GM19467 (cell line): ENCODE measurements around the gene HMCN2.

Source experiments
- ATAC-seq: cut with Tn5 transposase; IDR thresholded peaks from one replicate; pipeline ENCODE4 v1.9.1; 2021; ENCODE audit warnings: mild to moderate bottlenecking, moderate library complexity; ENCODE audit not compliant: unreplicated experiment

HMCN2 gene

DNA sequence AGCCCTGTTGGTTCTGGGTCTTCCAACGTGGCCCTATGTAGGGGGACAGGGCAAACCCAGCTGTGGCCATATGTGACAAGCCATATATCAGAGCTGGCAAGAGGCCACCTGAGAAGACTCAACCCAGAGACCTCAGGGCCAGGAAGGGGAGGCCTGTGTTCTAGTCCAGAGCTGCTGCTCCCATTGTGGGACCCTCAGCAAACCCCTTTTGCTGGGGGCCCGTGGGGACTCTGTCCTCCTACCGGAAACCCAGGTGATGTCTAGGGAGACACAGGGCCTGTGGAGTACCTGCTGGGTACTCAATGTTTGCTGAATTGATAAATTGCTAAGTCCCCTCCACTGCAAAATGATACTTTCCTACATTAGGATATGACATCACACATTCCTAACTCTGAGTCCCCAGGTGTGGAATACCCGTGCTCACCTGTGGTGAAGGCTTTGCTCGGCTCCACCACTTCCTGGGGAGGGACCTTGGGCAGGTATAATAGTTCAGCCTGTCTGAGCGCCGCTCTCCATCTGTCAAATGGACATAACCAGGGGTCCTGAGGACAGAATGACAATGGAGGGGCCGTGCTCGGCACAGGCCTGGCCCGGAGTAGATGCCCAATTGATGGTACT is 140.8 kb downstream of the HMCN2 start:
- no peak for ATAC-seq

DNA sequence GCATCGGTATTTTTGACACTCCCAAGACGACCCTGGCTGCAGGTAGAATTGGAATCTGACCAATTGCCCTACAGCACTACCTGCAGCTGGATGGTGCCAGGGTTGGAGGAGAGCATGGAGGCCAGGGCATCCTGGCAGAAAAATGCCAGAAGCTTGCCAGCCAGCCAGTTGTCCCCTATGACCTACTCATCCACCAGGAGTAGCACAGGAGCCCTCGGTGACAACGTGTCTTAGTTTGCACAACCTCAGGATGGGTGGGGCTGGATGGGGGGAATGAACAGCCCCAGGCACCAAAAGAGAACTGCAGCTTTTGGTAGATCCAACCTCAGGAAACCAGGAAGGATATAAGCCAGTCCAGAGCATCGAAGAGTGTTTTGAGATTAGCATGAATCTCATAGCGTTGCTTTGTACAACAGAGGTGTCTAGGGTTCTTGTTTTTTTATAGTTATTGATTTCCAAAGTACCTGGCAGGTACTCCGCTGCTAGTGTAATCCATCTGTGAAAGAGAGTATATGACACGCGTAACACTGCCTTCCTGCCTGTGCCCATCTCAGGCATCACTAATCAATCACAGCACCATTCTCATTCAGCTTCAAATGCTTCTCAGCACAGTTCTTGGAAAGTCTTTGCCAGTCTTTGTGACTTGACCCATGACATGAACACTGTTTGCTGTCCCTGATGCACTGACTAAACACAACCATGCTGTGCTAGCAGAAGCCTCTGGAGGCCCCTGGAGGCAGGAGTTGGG is 142.5 kb downstream of the HMCN2 start:
- no peak for ATAC-seq

DNA sequence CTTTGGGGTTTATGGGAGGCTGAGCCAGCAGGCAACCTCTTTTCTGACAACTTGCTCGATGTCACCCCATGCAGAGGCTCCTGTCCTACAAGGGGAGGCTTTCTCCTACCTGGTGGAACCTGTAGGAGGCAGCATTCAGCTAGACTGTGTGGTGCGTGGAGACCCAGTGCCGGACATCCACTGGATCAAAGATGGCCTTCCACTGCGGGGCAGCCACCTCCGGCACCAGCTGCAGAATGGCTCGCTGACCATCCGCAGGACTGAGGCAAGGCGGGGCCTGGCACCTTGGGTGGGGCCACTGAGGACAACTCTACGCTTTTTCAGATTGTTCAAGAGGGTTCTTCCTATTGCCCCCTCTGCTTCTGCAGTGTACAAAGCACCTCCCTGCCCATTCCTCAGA is 143.1 kb downstream of the HMCN2 start:
- ATAC-seq: no peak

DNA sequence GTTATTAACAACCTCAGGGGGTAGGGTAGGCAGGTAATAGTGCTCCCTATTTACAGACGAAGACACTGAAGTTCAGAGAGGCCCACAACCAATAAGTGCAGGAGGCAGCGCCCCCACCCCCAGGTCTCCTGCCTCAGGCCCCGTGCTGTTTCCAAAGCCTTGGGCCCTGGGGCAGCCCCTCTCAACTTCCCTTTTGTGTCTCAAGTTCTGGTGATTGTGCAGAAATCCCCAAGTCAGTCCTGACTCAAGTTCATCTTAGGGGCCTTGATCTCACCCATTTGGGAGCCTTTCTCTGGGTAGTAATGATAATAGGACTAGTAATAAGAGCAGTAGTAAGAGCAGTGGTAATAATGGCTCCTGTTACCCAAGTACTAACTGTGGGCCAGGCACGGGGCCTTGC is 143.7 kb downstream of the HMCN2 start:
- no peak for ATAC-seq

DNA sequence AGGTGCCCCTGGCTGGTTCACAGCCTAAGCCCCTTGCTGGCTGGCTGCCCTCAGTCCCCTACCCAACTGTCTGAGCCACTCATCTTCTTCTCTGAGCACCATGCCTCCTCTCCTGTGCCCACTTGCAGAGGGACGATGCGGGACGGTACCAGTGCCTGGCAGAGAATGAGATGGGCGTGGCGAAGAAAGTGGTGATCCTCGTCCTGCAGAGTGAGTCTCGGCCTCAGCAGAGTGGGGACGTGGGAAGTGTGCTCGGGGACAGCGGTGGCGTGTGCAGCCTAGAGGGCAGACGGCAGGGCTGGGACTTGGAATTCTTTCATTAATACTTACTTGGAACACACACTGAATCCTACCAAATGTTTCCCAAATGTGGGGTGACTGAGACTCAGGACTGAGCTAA is 144.9 kb downstream of the HMCN2 start:
- no peak for ATAC-seq

DNA sequence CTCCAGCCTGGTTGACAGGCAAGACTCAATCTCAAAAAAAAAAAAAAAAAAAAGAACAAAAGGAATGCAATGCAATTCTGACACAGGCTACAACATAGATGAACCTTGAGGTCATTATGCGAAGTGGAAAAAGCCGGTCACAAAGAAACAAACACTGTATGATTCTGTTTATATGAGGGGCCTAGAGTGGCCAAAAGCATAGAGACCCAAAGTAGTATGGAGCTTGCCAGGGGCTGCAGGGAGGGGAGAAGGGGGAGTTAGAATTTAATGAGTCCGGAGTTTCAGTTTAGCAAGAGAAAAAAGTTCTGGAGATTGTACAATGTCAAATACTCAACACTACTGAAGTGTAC is 146.0 kb downstream of the HMCN2 start:
- no peak for ATAC-seq

DNA sequence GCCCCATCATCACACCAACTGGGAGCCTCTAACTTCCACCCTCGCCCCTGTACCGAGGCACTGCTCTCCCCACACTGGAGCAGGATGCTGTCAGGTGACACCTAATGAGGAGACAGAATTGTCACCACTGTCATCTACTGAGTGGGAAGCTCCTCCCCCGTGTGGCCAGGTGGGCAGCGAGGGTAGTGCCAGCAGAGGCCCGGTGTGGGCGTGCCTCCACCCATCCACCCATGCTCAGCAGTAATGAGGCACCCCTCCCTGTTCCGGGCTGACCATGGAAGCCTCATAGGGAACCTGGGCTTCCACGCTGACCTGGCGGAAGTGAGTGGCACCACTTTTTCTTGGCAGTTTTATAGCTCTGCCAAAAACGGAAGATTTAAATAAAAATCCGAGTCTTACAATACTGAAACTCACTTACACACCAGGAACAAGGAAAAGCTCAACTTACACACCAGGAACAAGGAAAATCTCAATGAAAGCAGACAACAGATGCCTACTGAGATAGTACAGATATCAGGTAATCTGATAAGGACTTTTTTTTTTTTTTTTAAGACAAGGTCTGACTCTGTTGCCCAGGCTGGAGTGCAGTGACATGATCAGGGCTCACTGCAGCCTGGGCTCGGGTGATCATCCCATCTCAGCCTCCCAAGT is 148.6 kb downstream of the HMCN2 start:
- ATAC-seq: no peak

DNA sequence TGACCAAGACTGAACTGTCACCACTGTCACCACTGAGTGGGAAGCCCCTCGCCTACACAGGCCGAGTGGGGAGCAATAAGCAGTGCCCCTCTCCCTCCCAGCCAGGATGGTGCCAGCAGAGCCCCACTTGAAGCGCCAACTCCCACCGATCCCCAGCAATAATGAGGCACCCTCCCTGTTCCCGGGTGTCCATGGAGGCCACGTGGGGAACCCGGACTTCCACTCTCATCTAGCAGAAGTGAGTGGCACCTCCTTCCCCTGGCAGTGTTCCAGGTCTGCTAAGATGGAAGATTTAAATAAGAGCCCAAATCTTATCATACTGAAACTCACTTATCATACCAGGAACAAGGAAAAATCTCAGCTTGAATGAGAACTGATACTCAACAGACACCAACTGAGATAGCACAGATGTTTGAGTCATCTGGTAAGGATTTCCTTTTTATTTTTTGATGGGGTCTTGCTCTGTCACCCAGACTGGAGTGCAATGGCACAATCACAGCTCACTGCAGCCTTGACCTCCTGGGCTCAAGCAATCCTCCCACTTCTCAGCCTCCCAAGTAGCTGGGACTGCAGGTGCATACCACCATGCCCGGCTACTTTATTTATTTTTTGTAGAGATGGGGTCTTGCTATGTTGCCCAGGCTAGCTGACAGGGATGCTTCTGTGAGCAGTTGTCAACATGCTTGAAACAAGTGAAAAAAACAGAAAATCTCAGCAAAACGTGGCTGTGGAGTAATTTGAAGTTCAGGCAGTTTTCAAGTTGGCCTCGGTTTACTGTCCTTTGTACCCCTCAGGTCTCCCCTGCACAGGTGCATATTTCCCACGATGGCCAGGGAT is 149.6 kb downstream of the HMCN2 start:
- ATAC-seq: no peak

DNA sequence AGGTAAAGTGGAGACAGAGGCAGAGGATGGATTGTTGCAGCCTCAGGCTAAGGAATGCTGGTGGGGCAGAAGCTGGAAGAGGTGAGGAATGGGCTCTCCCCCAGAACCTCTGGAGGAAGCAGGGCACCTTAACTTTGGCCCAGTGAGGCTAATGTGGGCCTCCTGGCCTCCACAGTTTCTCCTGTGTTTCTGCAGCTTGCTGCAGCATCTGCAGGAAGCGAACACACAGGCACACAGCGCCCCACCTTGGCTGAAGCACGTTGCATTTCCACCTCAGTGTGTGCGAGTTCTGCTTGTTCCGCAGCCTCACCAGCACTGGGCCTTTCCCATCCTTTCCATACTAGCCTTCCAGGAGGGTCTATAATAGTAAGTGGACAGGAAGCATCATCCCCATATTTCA is 152.0 kb downstream of the HMCN2 start:
- no peak for ATAC-seq

DNA sequence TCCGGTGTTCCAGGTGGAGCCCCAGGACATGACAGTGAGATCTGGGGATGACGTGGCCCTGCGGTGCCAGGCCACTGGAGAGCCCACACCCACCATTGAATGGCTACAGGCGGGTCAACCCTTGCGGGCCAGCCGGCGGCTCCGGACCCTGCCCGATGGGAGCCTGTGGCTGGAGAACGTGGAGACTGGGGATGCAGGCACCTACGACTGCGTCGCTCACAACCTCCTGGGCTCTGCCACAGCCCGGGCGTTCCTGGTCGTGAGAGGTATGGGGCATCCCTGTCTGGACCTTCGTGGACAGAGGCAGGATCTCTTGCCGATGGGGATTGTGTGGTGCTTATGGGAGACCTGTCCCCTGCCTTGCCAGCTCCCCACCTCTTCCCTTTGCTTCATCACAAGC is 153.2 kb downstream of the HMCN2 start:
- ATAC-seq: no peak

DNA sequence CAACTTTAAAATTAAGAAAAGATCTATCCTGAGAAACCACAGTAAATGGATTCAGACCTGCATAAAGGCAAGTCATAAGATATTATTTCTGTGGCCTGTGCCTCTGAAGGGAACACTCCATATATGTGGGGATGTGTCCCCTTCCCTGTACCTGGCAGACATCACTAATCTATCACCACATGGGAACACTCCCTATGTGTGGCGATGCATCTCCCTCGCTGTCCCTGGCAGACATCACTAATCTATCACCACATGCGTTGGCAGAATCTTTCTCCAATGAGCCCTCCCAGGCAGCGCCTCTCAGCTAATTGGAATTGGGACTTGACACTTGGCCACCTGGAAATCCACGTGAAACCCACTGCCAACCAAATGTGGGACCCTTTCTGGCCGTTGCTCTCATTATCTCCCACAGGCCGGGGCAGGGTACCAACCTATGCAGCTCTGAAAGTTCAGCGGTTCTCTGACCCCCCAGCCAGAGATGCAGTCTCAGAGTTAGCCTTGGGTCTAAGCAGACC is 154.0 kb downstream of the HMCN2 start:
- no peak for ATAC-seq

DNA sequence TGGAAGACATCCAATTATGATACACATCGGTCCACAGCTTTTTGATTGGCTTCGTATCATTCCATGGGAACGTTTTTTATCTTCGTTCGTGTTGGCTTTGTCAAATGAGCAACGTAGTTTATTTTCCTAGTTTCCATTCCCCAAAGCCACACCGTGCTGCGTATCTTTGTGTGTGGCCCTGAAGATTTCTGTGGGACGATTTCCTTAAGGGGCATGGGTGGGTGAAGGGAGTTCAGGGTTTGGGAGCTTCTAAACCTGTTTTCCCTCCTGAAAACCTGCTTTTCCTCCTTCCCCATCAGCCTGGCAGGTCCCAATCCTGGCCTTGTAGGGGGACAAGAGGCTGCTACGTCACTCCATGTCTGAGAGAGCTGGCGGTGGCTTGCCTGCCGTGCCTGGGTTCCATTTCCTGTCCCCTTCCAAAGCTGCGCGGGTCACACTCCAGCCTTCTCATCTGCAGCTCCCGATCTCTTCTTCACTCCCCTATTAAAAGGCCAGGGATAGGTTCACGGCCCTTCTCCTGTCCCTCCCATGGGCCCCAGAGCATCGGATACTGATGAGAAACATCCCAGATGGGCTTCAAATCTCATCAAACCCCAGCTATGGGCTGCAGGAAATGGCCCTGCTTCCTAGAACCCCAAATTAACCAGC is 155.7 kb downstream of the HMCN2 start:
- ATAC-seq: no peak

DNA sequence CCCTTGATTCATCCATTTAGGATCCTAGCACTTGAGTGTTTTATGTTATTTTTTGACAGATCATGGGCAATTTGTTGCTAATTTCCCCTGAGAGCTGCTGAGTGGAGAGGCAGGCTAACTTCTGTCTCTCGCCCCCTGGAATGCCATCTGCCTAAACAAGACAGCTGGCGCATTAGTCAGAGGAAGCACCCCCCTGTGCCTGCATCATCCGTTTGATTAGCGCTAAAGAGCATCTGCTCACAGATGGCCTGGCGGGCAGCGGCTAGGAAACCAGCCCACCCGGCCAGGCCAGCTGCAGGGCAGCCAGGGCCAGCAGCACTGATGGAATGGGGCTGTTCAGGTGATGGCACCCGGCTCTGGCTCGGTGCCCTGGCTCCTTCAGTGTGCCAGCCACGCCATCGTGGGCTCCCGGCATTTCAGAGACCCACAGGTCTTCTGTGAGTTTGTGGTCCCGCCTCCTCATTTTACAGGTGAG is 156.3 kb downstream of the HMCN2 start:
- no peak for ATAC-seq

DNA sequence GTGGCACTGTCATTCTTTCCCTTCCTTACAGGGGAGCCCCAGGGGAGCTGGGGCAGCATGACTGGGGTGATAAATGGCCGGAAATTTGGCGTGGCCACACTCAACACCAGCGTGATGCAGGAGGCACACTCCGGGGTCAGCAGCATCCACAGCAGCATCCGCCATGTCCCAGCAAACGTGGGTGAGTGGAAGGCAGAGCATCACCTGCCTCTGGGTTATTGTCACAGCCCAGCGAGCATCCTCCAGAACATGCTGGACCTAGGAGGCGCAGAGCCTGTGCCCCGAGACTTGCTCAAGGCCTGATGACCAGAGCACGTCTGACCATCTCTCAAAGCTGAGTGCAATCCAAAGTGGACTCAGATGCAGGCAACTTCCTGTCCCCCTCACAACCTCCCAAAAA is 157.0 kb downstream of the HMCN2 start:
- no peak for ATAC-seq

DNA sequence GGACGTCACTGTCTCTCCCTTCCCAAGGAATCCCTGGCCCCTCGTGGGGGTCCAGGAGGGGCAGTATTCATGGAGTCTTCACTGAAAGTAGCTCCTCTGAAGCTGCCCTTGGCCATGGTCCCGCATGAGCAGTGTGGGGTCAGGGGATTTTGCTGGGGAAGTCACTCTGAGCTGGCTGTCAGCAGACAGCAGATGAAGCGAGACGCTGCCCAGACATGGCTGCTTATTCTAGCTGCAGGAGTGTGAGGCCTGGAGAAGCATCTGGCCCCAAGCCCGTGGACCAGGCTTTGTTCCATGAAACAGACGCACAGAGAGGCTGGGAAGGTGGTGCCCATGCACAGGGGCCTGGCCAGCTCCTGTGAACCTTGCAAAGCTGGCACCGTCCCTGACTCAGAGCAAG is 157.7 kb downstream of the HMCN2 start:
- no peak for ATAC-seq

DNA sequence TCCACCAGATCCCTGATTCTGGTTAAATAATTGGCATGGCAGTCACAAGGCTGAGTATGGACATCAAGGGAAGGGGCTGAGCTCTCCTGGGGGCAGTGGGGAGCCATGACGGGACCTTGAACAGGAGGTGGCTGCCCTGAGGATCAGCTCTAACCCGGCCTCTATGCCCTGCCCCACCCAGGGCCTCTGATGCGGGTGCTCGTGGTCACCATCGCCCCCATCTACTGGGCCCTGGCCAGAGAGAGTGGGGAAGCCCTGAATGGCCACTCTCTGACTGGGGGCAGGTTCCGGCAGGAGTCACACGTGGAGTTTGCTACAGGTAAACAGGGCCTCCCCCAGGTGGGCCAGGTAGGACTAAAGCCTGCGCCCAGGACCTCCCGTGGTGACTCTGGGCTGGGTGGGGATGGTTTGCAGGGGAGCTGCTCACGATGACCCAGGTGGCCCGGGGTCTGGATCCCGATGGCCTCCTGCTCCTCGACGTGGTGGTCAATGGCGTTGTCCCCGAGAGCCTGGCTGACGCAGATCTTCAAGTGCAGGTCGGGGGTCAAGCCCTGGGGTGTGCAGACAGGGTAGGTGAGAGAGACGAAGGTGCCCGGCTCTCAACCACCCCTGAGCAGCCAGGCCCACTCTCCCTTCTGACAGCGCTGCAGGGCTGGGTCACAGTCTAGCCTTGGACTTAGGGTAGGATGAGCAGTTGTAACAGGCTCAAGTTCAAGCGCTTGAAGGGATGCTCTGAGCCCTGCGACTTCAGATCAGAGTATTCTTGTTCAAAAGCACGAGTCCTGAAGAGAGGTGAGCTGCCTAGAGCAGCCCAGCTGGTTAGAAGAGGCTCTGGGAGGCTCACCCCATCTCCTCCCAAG is 159.3 kb downstream of the HMCN2 start:
- ATAC-seq: no peak

DNA sequence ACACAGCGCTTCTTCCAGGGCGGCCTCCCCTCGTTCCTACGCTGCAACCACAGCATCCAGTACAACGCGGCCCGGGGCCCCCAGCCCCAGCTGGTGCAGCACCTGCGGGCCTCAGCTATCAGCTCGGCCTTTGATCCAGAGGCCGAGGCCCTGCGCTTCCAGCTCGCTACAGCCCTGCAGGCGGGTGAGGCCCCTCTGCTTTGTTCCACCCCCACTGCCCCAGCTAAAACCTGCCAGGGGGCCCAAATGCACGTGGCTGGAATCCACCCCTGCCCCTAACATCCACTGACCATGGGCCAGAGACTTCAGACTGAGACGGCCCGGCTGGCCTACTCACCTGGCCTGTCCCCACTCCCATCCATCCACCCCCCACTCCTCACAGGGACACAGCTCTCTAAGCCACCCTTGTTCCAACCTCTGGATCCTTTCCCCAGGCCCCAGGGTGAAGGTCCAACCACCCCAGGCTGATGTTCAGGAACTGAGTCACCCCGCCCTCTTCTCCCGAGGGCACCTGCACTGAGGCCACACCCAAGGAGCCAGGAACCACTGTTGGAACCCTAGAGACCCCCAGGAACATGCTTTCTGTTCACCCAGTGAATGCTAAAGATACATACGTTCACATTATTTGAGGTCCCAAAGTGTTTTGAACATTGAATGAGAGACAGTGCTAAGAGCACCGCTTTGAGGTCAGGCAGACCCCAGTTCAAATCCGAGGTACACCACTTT is 160.3 kb downstream of the HMCN2 start:
- ATAC-seq: no peak

DNA sequence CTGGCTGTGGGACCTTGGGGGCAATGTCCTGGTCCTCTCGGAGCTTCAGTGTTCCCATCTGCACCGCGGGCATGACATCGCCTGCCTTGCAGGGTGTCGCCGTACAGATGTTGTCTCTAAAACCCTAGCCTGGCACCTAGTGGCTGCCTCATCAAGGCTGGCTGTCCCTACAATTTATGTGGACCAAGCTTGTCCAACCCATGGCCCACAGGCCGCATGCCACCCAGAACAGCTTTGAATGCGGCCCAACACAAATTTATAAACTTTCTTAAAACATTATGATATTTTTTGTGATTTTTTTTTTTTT is 160.9 kb downstream of the HMCN2 start:
- ATAC-seq: no peak

DNA sequence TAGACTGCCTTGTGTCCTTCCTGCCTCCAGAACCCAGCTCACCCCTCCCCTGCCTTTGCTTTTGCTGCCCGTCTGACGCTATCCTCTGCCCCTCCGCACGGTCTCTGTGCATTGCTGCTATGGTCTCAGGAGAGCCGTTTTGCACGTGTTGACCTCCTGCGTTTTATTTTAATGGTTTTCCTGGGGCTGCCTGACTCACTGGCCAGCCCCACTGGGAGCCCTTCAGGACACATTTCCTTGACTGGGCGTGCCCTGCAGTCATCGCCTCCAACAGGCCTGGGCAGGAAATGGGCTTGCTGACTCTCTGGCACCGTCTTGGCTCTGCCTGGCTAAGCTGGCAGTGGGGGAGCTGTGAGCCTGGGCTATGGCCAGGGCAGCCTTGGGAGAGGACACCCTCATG is 161.3 kb downstream of the HMCN2 start:
- no peak for ATAC-seq
